Ishikawa (cell line): Measurements from ENCODE around the gene MAS1.

Experiments used
- CEBPB ChIP-seq: IDR thresholded peaks from 2 replicates; pipeline ENCODE4 v1.6.1; 2012
- CREB1 ChIP-seq: IDR thresholded peaks from 2 replicates; pipeline ENCODE4 v1.6.1; 2012; ENCODE audit warnings: low read depth
- EP300 ChIP-seq: IDR thresholded peaks from 2 replicates; pipeline ENCODE4 v1.6.1; 2012; ENCODE audit warnings: borderline replicate concordance
- RAD21 ChIP-seq: IDR thresholded peaks from 2 replicates; pipeline ENCODE4 v1.6.1; 2012; ENCODE audit warnings: low read depth
- REST ChIP-seq: IDR thresholded peaks from 2 replicates; pipeline ENCODE4 v1.6.1; 2012; ENCODE audit warnings: low read depth, mild to moderate bottlenecking
- TCF12 ChIP-seq: IDR thresholded peaks from 2 replicates; pipeline ENCODE4 v1.6.1; 2012; ENCODE audit warnings: low read depth
- TEAD4 ChIP-seq: IDR thresholded peaks from 2 replicates; pipeline ENCODE4 v1.6.1; 2012
- YY1 ChIP-seq: IDR thresholded peaks from 2 replicates; pipeline ENCODE4 v1.6.1; 2012; ENCODE audit warnings: low read depth
- TF ChIP-seq, protein P1 (sequence below): IDR thresholded peaks from 2 replicates; pipeline ENCODE4 v1.6.1; 2012

GRCh38 chr6:159874435-159874834 lies 16.4 kb upstream of the MAS1 start:
- TF ChIP-seq EP300 (no peak), CREB1 (no peak), REST (no peak), YY1 (no peak), TCF12 (no peak), TEAD4 (no peak), RAD21 (no peak), CEBPB (no peak)
- TF ChIP-seq, protein P1, sequence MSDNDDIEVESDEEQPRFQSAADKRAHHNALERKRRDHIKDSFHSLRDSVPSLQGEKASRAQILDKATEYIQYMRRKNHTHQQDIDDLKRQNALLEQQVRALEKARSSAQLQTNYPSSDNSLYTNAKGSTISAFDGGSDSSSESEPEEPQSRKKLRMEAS, result no peak
